Peyer's patch (tissue), 4 donors: ENCODE data around the gene MYO9A.

ENCODE experiments used
- CTCF ChIP-seq, 6 experiments: fragments of 450-650 bp in 4 of 6; fragments of 200-600 bp in 2 of 6; sonication (generic) in 1 of 6; IDR thresholded peaks; one replicate each; pipeline ENCODE4 v1.5.1; 2017 to 2019; ENCODE audit warnings: antibody characterized with exemption in 6 of 6, mild to moderate bottlenecking in 3 of 6, moderate library complexity in 1 of 6
- POLR2A ChIP-seq, 2 donors: fragments of 450-650 bp; IDR thresholded peaks; one replicate each; pipeline ENCODE4 v1.5.1; 2017; ENCODE audit warnings: antibody characterized with exemption in 2 of 2, mild to moderate bottlenecking in 2 of 2, moderate library complexity in 2 of 2

- TF ChIP-seq POLR2A (IDR thresholded peaks at IDR 0.05) (no peak), CTCF (IDR thresholded peaks at IDR 0.05) (no peak)
Observed at GRCh38 chr15:72047020-72047419, 70.9 kb downstream of the MYO9A start.
